HEK293T (cell line): ENCODE results near the gene HOXA10.

ENCODE experiments used
- BHLHE40 ChIP-seq: fragments of 450-650 bp; IDR thresholded peaks from 2 replicates; pipeline ENCODE4 v1.6.1; 2016; ENCODE audit warnings: mild to moderate bottlenecking, moderate library complexity, borderline replicate concordance
- ELF4 ChIP-seq: fragments of 450-650 bp; IDR thresholded peaks from 2 replicates; pipeline ENCODE4 v1.6.1; 2017; ENCODE audit warnings: antibody characterized with exemption
- FOXA1 ChIP-seq: fragments of 450-650 bp; IDR thresholded peaks from 2 replicates; pipeline ENCODE4 v1.6.1; 2016; ENCODE audit warnings: mild to moderate bottlenecking
- FOXM1 ChIP-seq: fragments of 450-650 bp; IDR thresholded peaks from 2 replicates; pipeline ENCODE4 v1.6.1; 2017; ENCODE audit warnings: mild to moderate bottlenecking, borderline replicate concordance
- HDGF ChIP-seq: fragments of 450-650 bp; IDR thresholded peaks from 2 replicates; pipeline ENCODE4 v1.6.1; 2017; ENCODE audit warnings: antibody characterized with exemption, borderline replicate concordance
- L3MBTL2 ChIP-seq: fragments of 450-650 bp; conservative IDR thresholded peaks from 2 replicates; pipeline ENCODE4 v1.6.1; 2016; ENCODE audit warnings: mild to moderate bottlenecking
- TARDBP ChIP-seq: fragments of 450-650 bp; IDR thresholded peaks from 2 replicates; pipeline ENCODE4 v1.6.1; 2016

GRCh38 chr7:27121684-27122076 is 52.4 kb downstream of the HOXA10 start:
- no peak for TF ChIP-seq BHLHE40
- no peak for TF ChIP-seq FOXM1
- TF ChIP-seq L3MBTL2 = no peak
- no peak for TF ChIP-seq FOXA1
- no peak for TF ChIP-seq TARDBP
- no peak for TF ChIP-seq ELF4
- no peak for TF ChIP-seq HDGF
